Epithelial cell of prostate (primary cell): ENCODE data around the gene C22orf39.

ENCODE experiments used
- DNase-seq: peaks from one replicate; pipeline ENCODE4 v3.0.0-alpha.2; 2011; ENCODE audit warnings: low read depth, low spot score
- H3K27ac ChIP-seq: fragments of 450-650 bp; 2 replicates; pipeline ENCODE4 v1.5.1; 2017; ENCODE audit warnings: mild to moderate bottlenecking

C22orf39 gene

DNA sequence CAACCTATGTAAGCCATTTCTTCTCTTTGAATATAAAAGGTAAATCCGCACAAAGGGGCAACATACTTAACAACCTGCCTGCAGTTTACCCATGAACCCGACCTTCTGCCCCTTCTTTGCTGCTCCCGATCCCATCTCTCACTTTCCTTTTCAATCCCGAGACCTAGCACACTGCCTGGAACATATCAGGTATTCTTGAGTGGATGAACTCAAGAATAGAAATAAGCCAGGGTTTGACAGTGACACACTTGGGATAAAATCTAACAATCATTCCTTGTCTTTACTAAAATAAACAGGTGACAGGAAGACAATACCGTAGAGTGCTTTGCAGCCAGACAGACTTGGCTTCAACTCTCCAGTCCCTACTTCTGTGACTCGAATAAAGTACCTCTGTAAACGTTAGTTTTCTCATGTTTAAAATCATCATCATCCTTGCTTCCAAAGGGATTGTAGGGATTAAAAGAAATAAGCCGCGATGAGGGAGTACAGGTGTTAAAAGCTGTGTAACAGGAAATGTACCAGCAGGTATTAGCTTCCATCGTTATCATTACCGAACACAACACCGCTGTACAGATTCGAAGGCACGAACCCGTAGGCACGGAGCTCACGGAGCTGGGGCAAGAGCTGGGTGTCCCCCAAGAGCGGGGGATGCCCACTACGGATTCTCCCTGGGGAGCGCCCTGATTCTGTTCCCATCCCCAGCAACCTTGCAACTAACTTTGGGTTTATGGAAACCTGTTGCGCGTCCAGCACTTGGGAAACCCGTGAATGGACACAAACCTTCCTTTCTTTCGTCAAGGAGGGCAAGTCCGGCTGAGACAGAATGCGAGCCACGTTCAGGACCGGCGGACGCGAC, 30.8 kb upstream of the C22orf39 start:
- no peak for DNase-seq
- H3K27ac ChIP-seq = peak overlapping the region; percentile 92

DNA sequence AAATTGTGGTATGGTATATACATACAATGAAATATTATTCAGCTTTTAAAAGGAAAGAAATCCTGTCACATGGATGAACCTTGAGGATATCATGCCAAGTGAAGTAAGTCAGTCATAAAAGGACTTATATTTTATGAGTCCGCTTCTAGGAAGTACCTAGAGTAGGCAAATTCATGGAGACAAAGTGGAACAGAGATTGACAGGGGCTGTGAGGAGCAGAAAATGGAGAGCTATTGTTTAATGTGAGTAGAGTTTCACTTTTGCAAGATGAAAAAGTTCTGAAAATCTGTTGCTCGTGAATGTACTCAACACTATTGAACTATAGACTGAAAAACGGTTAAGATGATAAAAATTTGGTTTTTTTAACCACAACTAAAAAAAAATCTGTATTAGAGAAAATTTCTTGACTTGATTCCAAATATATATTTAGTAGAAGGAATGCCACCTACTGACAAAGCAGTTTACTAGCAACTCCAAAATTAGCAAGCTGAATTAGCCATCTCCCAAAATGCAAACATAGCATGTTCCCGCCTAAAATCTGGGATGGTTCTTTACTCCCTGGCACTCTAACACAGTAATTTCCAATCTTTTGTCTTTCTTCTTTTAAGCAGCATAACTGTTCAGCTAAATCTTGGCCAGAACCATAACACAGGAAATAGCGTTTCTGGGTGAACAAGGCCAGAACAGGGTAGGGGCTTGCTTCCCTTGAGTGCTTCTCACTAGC, 30.0 kb upstream of the C22orf39 start:
- H3K27ac ChIP-seq = peak overlapping the region; percentile 92
- no peak for DNase-seq

DNA sequence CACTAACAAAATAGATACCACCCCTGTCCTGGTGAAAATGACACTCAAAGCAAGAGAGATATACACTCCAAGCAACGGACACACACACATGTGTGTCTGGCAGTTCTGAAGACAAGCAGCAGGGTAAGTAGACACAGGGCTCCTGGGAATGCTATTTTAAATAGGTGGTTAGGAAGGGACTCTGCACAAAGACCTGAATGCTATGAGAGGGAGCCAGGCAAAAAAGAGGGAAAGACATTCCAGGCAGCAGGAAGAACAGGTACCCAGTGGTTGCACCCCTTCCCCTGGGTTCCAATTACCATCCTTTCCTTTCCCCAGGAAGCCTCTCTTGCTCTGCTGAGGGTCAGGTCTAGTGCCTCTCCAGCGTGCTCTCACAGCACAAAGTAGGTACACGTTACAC, 28.5 kb upstream of the C22orf39 start:
- H3K27ac ChIP-seq = peak overlapping the region; percentile 49
- no peak for DNase-seq

DNA sequence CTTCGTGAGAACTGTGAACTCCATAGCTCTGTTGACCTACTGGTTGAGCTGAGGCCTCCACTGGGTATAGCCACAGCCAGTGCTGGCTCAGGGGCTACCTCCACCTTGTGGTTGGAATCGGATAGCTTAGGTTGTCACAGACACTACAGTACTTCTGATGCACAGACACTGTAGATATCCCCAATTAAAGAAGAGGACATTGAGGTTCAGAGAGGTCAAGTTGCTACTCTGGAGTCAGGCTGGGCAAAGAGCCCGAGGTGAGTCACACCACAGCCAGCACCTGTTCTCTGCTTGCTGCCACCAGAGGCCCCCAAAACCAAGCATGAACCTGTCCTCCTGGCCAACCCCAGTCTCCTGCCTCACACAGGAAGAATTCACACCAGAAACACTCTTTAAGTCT, 26.1 kb upstream of the C22orf39 start:
- DNase-seq = no peak
- H3K27ac ChIP-seq = no peak overlapping the region

DNA sequence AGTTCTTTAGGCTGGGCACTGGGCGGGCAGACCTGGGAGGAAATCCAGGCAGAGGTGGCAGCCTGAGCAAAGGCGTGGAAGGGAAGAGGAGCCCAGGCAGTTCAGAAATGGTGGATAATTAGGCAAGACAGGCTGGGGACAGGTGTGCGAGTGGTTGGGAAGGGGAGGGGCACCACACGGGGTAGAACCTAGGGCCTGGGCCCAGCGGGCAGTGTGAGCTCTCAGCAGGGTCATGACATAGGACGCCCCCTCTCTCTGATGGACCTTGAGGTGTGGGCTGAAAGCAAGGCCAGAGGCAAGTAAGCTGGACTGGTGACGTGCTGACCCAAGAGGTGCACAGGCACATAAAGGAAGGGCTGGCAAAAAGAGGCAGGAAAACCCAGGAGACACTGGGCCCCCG, 24.7 kb upstream of the C22orf39 start:
- no peak overlapping the region for H3K27ac ChIP-seq
- DNase-seq = no peak

DNA sequence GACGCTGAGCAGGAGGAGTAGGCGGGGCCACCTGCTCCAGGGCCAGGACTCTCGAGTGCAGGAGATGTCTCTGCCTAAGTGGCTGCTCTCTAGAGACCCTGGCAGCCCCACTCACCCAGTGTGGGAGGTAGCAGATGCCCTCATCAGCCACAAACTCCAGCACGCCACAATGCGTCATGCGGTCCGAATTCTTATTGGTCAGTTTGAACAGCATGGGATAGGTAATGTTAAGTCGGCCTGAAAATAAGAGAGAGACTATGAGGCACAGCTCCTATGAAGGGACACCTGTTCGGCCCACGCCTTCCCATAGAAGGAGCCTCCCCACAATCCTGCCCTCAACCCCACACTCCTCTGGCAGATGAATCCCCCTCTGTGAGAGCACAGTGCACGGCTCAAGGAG, 24.1 kb upstream of the C22orf39 start:
- DNase-seq = no peak
- no peak overlapping the region for H3K27ac ChIP-seq

DNA sequence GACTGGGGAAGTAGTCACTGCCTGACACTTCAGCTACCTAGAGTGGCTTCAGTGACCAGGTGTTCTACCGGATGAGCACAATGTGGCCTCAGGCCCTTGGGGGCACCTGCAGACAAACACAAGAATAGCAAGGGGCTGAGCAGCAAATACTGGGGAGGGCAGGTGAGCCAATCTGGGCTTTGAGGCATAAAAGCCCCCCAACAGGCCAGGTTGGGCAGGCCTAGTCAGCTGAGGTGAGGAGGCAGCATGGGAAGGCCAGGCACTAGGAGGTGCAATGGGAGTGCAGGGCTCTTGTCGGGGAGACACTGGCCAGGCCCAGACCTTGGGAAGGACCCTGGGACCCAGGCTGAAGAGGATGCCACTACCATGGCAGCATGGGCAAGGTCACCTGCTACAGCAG, 22.5 kb upstream of the C22orf39 start:
- no peak for DNase-seq
- H3K27ac ChIP-seq = no peak overlapping the region

DNA sequence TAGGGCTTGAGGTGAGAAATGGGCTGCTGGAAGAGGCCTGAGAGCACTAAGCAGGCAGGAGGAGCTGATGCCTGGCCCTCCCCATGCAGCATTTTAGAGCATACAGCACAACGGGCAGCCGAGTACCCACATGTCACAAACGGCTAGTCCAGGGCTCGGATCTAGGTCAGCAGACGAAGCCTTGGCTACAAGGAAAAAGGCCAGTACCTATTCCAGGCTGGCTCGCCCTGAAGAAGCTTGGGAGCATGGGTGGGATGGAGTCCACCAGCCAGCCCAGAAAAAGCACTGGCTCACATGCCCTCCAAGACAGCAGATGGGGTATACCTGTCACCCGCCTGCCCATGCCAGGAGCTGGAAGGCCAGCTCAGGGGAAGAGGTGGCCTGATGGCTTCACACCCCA, 21.9 kb upstream of the C22orf39 start:
- H3K27ac ChIP-seq = no peak overlapping the region
- DNase-seq = no peak

DNA sequence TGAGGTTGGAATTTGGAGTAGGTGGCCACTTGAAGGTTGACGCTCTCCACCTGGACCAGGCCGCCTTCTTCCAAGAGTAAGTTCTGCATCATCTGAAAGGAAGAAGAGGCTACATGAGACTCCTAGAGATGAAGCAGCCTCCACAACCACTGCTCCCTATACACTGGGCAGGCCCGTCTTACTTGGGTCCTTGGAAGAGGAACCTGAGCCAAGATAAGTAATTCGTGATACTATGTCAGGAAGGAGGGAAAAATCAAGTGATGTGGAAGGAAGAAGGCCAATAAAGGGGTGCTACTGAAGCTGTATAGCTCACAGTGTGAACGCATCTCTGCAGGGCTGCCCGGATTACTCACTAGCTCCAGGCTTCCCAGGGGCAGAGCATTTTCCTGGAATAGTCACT, 20.4 kb upstream of the C22orf39 start:
- no peak for DNase-seq
- no peak overlapping the region for H3K27ac ChIP-seq

DNA sequence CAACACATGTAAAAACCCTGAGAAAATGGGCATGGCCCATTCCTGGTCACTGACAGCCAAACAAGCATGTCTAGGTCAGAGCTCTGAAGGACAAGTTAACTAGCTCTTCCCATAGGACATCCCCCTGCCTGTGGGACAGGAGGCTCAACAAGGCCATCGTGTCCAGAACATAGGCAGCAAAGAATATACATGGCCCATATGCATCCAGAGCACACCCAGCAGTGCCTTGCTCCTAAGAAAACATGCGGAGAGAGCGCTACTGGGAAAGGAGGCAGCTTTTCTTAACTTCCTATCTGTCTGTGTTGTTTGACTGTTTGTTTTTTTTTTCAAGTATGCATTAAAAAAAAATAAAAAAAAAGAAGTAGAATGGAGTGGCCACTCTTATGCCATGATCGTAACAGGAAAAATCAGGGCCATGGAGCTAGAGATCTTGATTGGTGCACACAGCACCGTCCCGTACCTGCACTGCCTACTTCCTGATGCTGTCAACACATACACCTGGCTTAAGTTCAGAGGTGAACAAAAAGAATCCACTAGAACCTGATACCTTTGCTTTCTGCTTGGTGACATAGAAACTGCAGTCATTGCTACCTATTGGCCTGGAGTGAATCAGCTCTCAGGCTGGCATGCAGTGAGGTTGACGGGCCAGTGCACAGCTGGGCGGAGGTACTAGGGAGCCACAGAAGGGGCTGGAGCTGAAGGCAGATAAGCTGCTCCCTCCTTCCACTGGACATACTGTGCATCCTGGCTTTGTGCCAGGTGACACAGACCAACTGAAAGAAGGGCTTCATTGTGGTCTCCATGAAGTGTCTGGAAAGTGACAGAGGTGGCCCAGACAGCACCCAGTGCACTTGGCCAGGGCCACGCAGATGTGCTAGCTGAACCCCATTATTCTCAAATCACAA, 19.6 kb upstream of the C22orf39 start:
- H3K27ac ChIP-seq = no peak overlapping the region
- DNase-seq = no peak

DNA sequence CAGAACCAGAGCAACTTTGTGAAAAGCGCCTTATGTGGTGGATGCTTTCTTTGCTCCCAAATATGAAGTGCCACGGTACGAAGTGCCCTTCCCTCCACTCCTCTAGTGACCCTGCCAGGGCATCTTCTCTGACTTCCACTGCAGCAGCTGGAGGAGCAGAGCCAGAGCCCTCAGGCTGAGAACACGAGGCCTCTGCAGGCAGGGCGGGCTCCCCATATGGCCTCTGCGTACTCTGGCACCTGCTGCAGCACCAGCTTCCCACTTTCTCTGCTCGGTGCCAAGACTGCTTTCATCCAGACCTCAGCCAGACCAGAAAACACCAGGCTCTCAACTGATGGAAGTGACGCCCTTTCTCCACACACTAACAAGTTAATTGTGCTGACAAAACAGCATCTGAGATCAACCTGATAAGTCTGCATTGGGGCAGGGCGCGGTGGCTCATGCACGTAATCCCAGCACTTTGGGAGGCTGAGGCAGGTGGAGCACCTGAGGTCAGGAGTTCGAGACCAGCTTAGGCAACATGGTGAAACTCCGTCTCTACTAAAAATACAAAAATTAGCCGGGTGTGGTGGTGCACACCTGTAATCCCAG, 18.7 kb upstream of the C22orf39 start:
- H3K27ac ChIP-seq = no peak overlapping the region
- DNase-seq = no peak

DNA sequence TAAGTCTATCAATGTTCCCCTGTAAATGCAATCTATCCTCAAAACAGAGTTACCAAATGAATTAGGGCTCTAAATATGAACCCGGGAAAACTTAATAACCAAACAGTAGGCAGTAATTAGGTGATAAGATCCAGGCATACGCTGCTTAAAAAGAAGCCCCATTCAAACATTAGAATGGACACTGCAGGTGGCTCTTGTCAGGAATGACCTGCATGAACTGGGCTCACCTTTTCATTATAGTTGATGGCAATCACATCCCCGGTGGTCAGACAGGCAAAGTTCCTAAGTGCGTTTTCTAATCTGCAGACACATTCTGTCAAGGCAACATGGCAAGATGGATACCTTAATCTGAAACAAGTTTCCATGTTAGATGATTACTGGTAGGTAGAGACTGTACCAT, 17.5 kb upstream of the C22orf39 start:
- no peak overlapping the region for H3K27ac ChIP-seq
- no peak for DNase-seq

DNA sequence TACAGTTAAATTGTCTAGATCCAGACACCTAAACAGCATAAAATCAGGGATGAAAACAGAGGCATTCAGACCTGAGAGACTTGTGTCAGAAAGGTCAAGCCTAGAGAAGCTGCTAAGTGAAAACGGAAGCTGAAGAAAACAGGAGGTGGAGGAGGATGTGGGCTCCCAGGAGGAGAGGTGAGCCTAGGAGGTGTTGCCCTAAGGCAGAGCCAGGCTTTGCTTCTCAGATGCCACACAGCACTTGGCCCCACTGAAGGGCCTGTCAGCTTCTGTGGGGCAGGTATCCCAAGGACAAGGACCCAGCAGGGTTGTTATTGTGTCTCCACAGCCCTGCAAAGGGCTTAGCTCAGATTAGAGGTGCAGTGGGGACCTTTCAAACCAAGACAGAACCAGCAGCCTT, 17.0 kb upstream of the C22orf39 start:
- no peak for DNase-seq
- H3K27ac ChIP-seq = no peak overlapping the region

DNA sequence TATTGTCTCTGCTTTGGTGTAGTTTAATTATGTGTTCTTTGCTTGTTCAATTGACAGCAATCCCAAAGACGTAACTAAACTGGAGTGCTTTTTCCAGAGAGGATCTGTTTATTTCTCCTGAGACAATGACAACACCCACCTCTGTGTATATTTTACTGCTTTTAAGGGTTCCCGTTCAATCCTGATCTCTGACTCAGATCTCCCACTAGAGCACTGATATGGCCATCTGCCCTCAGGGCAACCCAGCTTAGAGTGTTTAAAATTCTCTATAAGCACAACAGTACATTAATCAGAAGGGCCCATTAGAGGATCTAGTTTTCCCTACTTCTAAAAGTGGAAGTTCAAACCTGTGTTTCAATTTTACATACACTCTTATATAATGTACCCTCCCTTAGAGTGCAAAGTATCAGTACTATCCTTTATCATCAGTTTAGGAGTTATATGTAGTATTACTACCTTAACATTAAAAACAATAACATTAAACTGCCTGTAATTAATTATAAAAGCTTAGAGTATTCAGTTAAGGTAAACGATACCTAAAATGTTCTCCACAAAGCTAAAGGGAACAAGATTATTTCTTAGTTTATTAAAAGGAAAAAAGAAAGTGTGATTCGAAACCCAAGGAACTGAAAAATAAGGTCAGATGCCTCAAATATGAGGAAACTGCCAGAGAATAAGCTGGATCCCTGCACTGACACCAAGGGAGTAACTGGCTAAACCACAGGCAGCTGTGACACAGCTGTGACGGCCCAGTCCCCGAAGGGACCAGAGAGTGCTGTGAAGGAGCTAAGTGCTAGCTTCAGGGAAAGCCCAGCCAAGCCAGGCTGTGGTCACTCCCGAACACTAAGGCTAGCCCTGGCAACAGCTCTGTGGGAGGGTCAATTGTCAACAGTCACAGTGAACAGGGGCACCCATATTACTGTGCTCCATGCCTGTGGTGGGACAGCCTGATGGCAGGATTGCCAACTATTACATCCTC, 16.3 kb upstream of the C22orf39 start:
- H3K27ac ChIP-seq = no peak overlapping the region
- DNase-seq = no peak

DNA sequence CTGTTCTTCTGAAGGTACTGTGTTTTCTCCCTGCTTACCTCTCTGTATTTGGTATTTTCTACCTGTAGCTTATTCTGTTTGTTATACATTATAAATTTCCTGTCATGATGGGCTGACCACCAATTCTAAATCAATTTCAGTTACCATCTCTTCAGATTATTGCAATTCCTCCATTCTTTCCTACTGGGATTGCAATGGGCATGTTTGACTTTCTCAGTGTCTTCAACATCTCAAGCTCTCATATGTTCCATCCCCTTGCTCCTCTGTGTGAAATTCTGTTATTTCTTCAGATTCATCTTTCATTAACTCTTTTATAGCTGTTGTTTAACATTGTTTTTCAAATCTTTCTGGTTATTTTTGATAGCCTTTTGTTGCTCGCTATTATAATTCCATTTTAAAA, 15.5 kb upstream of the C22orf39 start:
- H3K27ac ChIP-seq = no peak overlapping the region
- DNase-seq = no peak

DNA sequence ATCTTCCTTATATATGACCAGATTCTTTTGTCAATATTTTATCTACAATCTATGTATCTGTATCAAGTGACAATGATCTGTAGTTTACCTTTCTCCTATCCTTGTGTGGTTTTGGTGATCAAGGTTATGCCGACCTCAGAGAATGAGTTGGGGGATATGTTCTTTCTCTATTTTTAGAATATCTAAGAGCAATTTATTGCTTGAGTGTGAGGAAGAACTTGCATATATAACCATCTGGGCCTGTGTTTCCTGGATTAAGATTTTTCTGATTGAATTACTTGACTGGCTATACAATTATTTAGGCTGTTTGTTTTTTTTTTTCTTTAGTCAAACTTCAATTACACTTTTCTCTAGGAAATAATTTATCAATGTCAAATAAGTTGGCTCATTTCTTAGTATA, 14.0 kb upstream of the C22orf39 start:
- no peak for DNase-seq
- H3K27ac ChIP-seq = no peak overlapping the region

DNA sequence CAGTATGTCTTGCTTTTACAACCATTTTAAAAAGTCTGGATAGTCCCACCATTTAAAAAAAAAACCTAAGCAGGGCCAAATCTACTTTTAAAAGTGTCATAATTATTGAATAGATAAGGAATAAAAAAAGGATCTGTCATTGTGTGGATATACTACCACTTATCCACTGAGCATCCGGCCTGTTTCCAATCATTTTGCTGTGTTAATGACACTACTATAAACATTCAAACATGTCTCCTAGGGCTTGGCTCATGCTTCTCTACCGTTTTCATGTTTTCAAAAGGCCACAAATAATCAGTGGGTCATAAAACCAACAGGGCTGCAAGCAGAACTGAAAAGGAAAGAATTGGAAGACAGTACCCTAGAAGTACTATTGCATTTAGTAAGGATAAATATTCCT, 12.5 kb upstream of the C22orf39 start:
- H3K27ac ChIP-seq = no peak overlapping the region
- no peak for DNase-seq

DNA sequence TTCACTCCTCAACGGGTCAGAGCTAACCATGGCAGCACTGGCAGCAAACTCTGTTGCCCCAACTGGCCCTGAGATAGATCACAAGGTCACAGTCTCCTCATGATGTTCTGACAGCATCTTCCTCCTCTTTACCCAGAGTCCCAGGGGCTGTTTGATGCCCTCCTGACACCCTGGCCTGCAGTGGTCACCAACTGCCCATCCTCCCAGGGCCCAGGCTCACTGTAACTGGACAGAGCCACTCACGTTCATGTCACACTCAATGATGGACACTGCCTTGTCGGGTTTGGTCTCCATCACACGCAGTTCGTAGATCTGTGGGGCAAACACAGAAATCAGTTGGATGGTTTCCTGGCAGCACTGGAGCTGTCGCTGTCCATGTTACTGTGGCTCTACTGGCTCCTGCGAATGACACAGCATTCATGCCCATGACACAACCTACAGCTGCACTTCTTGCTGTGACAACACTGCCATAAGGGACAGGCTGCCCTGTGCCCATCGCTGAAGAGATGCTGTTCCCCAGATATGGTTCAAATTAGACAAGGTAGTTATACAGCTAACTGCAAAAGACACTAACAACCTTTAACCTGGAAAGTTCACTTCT, 10.4 kb upstream of the C22orf39 start:
- H3K27ac ChIP-seq = no peak overlapping the region
- DNase-seq = no peak

DNA sequence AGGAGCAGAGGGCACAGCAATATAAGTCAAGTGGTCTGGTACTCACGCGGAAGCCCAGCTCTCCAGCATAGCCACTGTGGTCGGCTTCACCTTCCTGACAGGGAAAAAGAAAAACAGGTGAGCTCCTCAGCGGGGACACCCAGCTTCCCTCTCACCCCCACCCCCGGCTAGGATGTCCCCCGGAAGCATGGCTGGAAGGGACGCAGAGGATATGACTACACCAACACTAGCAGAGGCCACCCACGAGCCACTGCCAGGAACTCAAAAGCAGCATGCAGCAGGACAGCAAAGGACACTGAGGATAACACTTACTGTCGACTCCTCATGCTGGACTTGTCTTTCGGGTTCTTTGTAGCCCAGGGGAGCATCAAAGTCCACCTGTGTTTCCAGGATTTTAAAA, 9.0 kb upstream of the C22orf39 start:
- H3K27ac ChIP-seq = no peak overlapping the region
- DNase-seq = no peak
